BLaER1 (cell line): ENCODE results near the gene JARID2.
A peak's percentile ranks its signal among the peaks of the same experiment; 100 is the strongest.

Experiments used
- H3K27ac ChIP-seq: shearing (Covaris generic); formaldehyde crosslinking; 2 replicates; pipeline ENCODE4 v1.8.1; 2022
- H3K27me3 ChIP-seq: shearing (Covaris generic); formaldehyde crosslinking; 2 replicates; pipeline ENCODE4 v1.8.1; 2022
- H3K36me3 ChIP-seq: shearing (Covaris generic); formaldehyde crosslinking; 2 replicates; pipeline ENCODE4 v1.8.1; 2022
- H3K4me1 ChIP-seq: shearing (Covaris generic); formaldehyde crosslinking; 2 replicates; pipeline ENCODE4 v1.8.1; 2022
- H3K4me2 ChIP-seq: shearing (Covaris generic); formaldehyde crosslinking; 2 replicates; pipeline ENCODE4 v1.8.1; 2022
- H3K4me3 ChIP-seq: shearing (Covaris generic); formaldehyde crosslinking; 2 replicates; pipeline ENCODE4 v1.8.1; 2022
- H3K9ac ChIP-seq: shearing (Covaris generic); formaldehyde crosslinking; 2 replicates; pipeline ENCODE4 v1.8.1; 2022
- H3K9me3 ChIP-seq: shearing (Covaris generic); formaldehyde crosslinking; 2 replicates; pipeline ENCODE4 v1.8.1; 2022
- H4K20me1 ChIP-seq: shearing (Covaris generic); formaldehyde crosslinking; 2 replicates; pipeline ENCODE4 v1.8.1; 2022
- Cebpa-rat ChIP-seq: shearing (Covaris generic); IDR thresholded peaks from 2 replicates; pipeline ENCODE4 v1.8.1; 2022

JARID2 gene

DNA sequence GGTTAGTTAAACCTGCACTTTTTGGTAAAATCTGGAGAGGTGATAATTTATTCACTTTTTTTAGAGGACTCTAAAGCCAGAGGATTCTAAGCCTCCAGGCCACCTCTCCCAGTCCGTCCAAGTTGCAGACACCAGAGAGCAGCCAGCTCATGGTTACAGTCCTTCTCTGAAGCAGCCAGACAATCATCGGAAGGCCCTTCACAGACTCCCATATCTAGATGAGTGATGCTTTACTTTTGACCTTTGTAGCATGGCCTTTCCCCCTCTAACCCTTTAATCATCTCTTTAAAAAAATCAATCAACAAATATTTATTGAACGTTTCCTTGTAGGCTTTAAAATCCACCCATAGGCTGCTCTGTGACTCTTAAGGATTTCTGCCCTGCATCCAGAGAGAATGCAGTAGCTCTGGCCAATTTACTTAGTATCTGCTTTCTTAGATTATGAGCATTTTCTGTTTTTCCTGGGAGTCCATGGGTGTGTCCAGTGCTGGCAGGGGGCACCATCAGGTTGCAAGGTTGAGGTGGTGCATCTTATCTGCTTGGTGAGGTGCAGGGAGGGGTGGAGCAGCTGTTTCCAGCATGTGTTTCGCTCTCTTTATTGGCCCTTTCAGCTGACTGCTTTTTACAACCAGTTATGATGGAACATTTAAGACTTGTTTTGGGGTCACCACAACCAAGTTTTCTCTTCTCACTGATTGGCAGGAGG is 58.6 kb downstream of the JARID2 start:
- Histone ChIP-seq H3K27ac (peak overlapping the region; percentile 28; the same call in 1 of the 2 replicates), H3K9me3 (no peaks in the 10 kb centered on the region), H3K4me2 (peak overlapping the region; percentile 54), H3K36me3 (peaks cover 13% of the 10 kb centered on the region), H3K27me3 (no peaks in the 10 kb centered on the region), H3K4me1 (peaks cover 98% of the 10 kb centered on the region), H3K4me3 (no peak overlapping the region), H4K20me1 (peaks cover 100% of the 10 kb centered on the region), H3K9ac (peak overlapping the region; percentile 36; the same call in 1 of the 2 replicates)
- no peak for TF ChIP-seq Cebpa-rat

DNA sequence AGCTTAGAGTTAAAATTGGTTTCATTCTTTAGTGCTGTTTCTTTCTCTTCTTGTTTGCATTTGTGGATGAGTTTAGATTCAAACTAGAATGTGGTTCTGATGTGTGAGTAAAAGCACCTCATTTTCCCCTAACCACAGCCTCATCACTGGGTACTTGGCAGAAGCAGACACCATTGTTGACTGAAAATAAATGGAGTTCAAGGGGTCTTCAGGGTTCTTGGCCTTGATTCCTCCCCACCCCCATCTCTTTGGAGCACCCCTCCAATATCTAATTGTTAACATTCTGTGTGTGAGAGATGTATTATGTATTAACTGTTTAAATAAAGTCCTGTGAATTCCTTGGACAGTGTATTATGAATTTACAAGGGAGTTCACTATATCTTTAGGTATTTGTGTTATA is 59.6 kb downstream of the JARID2 start:
- no peak overlapping the region for H3K9ac ChIP-seq
- H3K36me3 ChIP-seq: peaks cover 13% of the 10 kb centered on the region
- no peak for TF ChIP-seq Cebpa-rat
- H3K4me3 ChIP-seq: no peak overlapping the region
- H4K20me1 ChIP-seq: peaks cover 100% of the 10 kb centered on the region
- H3K4me1 ChIP-seq: peaks cover 98% of the 10 kb centered on the region
- H3K27ac ChIP-seq: peak overlapping the region; percentile 36; the same call in 1 of the 2 replicates
- H3K27me3 ChIP-seq: no peaks in the 10 kb centered on the region
- peak overlapping the region; percentile 54 for H3K4me2 ChIP-seq
- no peaks in the 10 kb centered on the region for H3K9me3 ChIP-seq

DNA sequence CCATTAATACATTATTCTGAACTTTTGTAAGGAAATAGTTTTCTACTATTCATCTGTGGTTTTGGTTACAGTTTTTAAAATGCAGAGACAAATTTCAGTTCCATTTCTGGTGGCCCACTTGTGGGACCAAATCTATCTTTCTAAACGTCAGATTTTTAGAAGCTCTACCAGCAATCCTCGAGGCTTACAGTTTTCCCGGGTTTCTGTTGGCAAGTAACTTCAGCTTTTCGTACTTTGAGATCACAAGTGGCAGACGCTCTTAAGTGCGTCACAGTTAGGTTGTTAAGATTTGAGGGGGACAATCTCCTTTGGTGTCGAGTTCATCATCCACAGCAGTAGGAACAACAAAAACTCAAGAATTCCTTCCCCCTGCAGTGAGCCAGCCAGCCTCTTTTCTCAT is 60.0 kb downstream of the JARID2 start:
- Histone ChIP-seq H3K36me3 (peaks cover 13% of the 10 kb centered on the region), H3K27ac (peak overlapping the region; percentile 36; the same call in 1 of the 2 replicates), H3K4me1 (peaks cover 98% of the 10 kb centered on the region), H3K4me3 (no peak overlapping the region), H3K4me2 (peak overlapping the region; percentile 54), H4K20me1 (peaks cover 100% of the 10 kb centered on the region), H3K27me3 (no peaks in the 10 kb centered on the region), H3K9me3 (no peaks in the 10 kb centered on the region), H3K9ac (0 out of 2 replicates have a peak overlapping the region, but pooled peaks have one; percentile 7)
- no peak for TF ChIP-seq Cebpa-rat

DNA sequence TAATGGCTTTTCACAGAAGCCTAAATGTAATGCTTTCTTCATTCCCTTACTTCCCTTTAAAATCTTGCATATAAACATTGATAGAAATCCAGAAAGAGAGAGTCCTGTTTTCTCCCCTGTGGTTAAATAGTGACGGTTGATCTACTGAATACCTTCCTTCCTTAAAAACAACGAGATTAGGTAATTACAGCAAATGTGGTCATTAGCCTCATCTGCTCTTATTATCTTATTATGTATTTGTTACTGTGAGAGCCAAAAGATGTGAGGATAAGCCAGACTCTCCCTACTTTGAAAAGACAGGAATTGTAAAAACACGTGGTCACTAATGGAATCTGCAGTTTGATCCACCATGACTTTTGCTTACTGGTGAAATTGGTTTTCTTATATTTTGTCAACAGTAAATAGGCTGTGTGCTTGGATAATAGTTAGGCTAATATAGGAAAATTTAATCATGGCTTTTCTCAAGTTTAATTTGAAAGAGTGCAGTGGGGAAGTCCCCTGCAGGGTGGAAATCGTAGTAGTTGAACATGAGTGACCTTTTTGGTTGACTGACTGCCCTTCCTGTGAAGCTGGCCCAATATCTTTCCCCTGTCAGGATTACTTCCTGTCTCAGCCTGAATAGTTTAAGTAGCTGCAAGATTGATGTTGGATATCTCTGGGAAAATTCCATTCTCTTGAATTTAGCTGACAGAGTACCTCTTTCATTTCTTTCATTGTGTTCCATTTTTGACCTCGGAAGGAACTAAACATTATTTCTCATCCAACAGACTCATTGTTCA is 62.8 kb downstream of the JARID2 start:
- H3K4me3 ChIP-seq: no peak overlapping the region
- H3K4me1 ChIP-seq: peaks cover 98% of the 10 kb centered on the region
- H4K20me1 ChIP-seq: peaks cover 100% of the 10 kb centered on the region
- peak overlapping the region; percentile 49 for H3K27ac ChIP-seq
- no peak overlapping the region for H3K9ac ChIP-seq
- H3K36me3 ChIP-seq: no peaks in the 10 kb centered on the region; the same call in 1 of the 2 replicates
- H3K4me2 ChIP-seq: peak overlapping the region; percentile 72
- H3K9me3 ChIP-seq: no peaks in the 10 kb centered on the region
- H3K27me3 ChIP-seq: no peaks in the 10 kb centered on the region
- no peak for TF ChIP-seq Cebpa-rat

DNA sequence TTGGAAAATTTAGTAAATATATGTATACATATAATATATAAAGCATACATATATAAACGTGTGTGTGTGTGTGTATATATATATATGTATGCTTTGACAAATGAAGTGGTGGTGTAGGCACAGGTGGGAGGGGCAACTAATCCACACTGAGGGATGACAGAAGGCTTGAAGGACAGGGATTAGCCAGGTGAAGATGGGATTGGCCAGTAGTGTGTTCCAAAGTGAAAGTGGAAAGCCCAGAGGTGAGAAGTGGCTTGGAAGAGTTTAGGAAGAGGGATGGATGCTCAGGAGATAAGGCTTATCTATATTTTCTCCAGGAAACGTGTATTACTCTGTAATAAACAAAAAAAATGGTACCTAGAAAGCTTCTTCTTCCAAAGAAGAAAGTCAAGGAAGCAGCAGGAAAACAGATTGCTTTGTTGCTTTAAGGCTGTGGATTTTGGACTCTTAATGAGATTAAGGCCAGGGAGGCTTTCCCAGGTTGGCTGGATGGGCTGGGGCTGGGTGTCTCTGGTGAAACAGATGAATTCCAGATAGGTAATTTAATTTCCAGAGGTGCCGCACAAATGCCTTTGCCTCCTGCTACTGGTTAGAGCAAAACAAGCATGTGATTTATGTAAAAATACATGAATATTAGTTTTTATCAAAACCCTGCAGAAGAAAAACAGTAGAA is 63.9 kb downstream of the JARID2 start:
- TF ChIP-seq Cebpa-rat: no peak
- no peaks in the 10 kb centered on the region for H3K27me3 ChIP-seq
- H3K27ac ChIP-seq: no peak overlapping the region
- H4K20me1 ChIP-seq: peaks cover 100% of the 10 kb centered on the region
- no peaks in the 10 kb centered on the region for H3K9me3 ChIP-seq
- no peak overlapping the region for H3K4me3 ChIP-seq
- no peak overlapping the region for H3K9ac ChIP-seq
- H3K36me3 ChIP-seq: no peaks in the 10 kb centered on the region; the same call in 1 of the 2 replicates
- H3K4me2 ChIP-seq: peak overlapping the region; percentile 72; the same call in 1 of the 2 replicates
- peaks cover 99% of the 10 kb centered on the region for H3K4me1 ChIP-seq

DNA sequence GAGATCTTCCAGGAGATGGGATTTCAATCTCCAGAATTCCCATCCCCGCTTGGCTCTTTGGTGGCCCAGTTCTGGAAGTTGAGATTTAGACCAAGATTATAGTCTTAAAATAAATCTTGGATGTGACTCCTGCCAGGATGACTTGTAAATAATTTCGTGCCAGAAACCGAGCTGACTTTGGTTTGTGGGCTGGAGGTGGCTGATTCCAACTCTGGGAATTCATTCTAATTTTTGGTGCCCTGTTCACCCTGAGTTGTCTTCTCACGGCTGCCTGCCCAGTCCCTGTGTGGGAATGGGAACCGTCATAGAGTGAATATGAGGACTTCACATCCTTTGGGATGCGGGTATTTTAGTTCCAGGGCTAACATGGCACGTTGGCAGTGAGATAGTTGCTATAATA is 64.8 kb downstream of the JARID2 start:
- no peak overlapping the region for H3K4me3 ChIP-seq
- H3K9me3 ChIP-seq: no peaks in the 10 kb centered on the region
- H3K4me1 ChIP-seq: peaks cover 97% of the 10 kb centered on the region
- TF ChIP-seq Cebpa-rat: no peak
- H4K20me1 ChIP-seq: peaks cover 100% of the 10 kb centered on the region
- no peaks in the 10 kb centered on the region for H3K36me3 ChIP-seq
- no peaks in the 10 kb centered on the region for H3K27me3 ChIP-seq
- H3K4me2 ChIP-seq: peak overlapping the region; percentile 72; the same call in 1 of the 2 replicates
- no peak overlapping the region for H3K9ac ChIP-seq
- no peak overlapping the region for H3K27ac ChIP-seq

DNA sequence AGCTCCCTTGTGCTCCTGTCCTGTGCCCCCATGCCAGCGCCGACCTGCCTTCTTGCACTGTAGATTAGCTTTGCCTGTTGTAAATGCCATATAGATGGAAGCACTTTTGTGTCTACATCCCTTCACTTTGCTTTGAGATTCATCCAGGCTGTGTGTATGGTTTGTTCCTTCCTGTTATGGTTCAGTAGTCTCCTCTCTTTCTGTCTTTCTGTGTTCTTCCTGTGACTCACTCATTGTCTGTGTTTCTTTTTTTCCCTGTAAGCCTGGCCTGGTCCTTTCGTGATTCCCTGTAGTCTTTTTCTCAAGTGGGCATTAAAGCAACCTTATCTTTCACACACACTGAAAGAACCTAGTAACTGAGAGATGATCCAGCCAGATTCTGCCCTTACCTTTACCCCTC is 66.6 kb downstream of the JARID2 start:
- Histone ChIP-seq H3K9me3 (no peaks in the 10 kb centered on the region), H3K27ac (peak overlapping the region; percentile 49; the same call in 1 of the 2 replicates), H3K4me3 (peak overlapping the region; percentile 38), H3K4me2 (peak overlapping the region; percentile 72), H3K36me3 (no peaks in the 10 kb centered on the region), H3K9ac (peak overlapping the region; percentile 48), H4K20me1 (peaks cover 100% of the 10 kb centered on the region), H3K4me1 (peaks cover 97% of the 10 kb centered on the region), H3K27me3 (no peaks in the 10 kb centered on the region)
- no peak for TF ChIP-seq Cebpa-rat

DNA sequence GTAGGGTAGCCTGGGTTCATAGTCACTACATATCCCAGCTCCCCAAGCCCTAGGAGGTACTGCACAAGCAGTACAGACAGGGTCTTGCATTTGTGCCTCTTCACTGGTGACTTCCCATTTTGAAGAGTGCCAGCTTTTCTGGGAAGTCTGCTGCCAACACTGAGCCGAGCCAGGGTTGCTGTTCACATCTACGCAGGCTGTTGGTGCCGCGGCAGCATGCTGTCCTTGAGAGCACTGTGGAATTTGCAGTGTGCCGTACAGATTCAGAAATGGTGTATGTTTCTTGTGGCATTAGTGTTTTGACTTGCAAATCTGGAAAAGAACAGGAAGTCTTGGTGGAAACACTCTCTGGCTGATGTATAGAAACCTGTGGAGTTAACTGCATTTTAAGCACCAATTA is 67.5 kb downstream of the JARID2 start:
- Histone ChIP-seq H3K9ac (peak overlapping the region; percentile 48), H3K36me3 (no peaks in the 10 kb centered on the region), H3K9me3 (no peaks in the 10 kb centered on the region), H3K27ac (peak overlapping the region; percentile 49), H4K20me1 (peaks cover 100% of the 10 kb centered on the region), H3K4me1 (peaks cover 97% of the 10 kb centered on the region), H3K4me3 (peak overlapping the region; percentile 38; the same call in 1 of the 2 replicates), H3K4me2 (peak overlapping the region; percentile 72), H3K27me3 (no peaks in the 10 kb centered on the region)
- no peak for TF ChIP-seq Cebpa-rat

DNA sequence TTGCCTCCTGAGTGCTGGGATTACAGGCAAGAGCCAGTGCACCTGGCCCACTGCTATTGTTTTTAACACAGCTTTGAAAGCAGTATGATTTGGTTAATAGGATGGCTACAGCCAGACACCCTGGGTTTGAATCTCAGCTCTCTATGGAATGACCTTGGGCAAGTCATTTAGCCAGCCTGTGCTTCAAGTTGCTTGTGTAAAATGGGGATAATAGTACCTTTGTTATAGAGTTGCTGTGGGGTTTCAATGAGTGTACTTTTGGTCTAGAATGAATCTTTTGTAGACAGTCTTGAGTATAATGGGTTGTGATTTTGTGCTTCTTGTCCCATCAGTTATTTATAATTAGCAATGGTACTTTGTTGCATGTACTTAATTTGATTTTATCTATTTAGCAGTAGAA is 70.9 kb downstream of the JARID2 start:
- Histone ChIP-seq H3K4me2 (peak overlapping the region; percentile 41), H3K36me3 (peaks cover 1% of the 10 kb centered on the region; the same call in 1 of the 2 replicates), H3K9ac (no peak overlapping the region), H3K9me3 (no peaks in the 10 kb centered on the region), H3K27ac (no peak overlapping the region), H3K4me1 (peaks cover 78% of the 10 kb centered on the region), H4K20me1 (peaks cover 100% of the 10 kb centered on the region), H3K27me3 (no peaks in the 10 kb centered on the region), H3K4me3 (no peak overlapping the region)
- no peak for TF ChIP-seq Cebpa-rat
